ENCODE measurements around the gene CEP68. TPM values are rescaled to one million over a fixed set of nuclear protein-coding genes. Genes with fewer than 3 reads are reported as not detected.
"Not testable (repeated sequence)": the region's sequence is repeated elsewhere in the genome, so short reads cannot be mapped to it uniquely, and the experiment has no call there.

The CEP68 gene
- total RNA-seq, 4 donors from 2014 or later = 21.6 to 40.4 (median 25.2) TPM

DNA sequence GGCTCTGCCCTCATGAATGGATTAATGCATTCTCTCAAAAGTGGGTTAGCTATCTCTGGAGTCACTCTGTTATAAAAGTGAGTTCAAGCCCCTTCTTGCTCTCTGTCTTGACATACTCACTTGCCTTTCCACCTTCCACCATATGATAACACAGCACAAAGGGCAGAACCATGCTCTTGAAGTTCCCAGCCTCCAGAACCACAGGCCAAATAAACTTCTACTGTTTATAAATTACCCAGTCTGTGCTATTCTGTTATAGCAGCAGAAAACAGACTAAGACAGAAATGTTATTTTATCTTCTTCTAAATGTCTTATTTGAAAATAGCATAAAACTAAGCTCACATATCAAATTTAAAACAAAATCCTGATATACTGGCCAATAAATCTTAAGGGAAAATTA, 58.7 kb downstream of the CEP68 start:
- peaks cover 0 to 67% (median 23%) of the 10 kb centered on the region in 4 donors for H3K4me1 ChIP-seq
- TF ChIP-seq POLR2A (IDR thresholded peaks at IDR 0.05) (no peak), EP300 (IDR thresholded peaks at IDR 0.05) (no peak)
- TF ChIP-seq, protein P1, sequence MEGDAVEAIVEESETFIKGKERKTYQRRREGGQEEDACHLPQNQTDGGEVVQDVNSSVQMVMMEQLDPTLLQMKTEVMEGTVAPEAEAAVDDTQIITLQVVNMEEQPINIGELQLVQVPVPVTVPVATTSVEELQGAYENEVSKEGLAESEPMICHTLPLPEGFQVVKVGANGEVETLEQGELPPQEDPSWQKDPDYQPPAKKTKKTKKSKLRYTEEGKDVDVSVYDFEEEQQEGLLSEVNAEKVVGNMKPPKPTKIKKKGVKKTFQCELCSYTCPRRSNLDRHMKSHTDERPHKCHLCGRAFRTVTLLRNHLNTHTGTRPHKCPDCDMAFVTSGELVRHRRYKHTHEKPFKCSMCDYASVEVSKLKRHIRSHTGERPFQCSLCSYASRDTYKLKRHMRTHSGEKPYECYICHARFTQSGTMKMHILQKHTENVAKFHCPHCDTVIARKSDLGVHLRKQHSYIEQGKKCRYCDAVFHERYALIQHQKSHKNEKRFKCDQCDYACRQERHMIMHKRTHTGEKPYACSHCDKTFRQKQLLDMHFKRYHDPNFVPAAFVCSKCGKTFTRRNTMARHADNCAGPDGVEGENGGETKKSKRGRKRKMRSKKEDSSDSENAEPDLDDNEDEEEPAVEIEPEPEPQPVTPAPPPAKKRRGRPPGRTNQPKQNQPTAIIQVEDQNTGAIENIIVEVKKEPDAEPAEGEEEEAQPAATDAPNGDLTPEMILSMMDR (IDR thresholded peaks at IDR 0.05) = no peak
- H3K4me3 ChIP-seq = no peak overlapping the region
- H3K36me3 ChIP-seq = no peaks in the 10 kb centered on the region
- no peaks in the 10 kb centered on the region for H3K27me3 ChIP-seq
- DNase-seq (ENCODE audit: low spot score in 2 of 2) = no peak
- no peak overlapping the region for H3K27ac ChIP-seq
- H3K9me3 ChIP-seq = no peaks in the 10 kb centered on the region

DNA sequence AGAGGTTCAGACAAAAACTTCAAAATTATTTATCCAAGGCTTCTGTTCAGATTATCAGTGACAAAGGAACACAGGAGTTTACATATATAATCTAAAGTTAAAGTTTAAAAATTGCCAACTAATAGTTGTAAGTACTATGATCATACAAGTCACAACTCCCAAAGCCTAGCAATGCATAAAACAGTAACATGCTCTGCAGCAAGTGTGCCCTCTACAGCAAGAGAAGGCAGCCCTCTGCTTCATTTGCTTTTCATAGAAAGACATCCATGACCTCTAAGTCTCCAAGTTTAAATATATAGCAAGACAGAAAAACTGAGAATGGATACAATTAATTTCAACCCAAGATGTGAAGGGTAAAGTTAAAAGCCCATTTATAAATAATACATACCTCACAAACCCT, 60.4 kb downstream of the CEP68 start:
- TF ChIP-seq, protein P1 (IDR thresholded peaks at IDR 0.05) = no peak
- TF ChIP-seq EP300 (IDR thresholded peaks at IDR 0.05) = no peak
- no peak for TF ChIP-seq POLR2A (IDR thresholded peaks at IDR 0.05)
- no peaks in the 10 kb centered on the region for H3K9me3 ChIP-seq
- H3K4me1 ChIP-seq = peaks cover 0 to 75% (median 27%) of the 10 kb centered on the region in 4 donors
- no peak overlapping the region for H3K4me3 ChIP-seq
- DNase-seq (ENCODE audit: low spot score in 2 of 2) = no peak
- H3K36me3 ChIP-seq = no peaks in the 10 kb centered on the region
- H3K27me3 ChIP-seq = no peaks in the 10 kb centered on the region
- H3K27ac ChIP-seq = no peak overlapping the region

DNA sequence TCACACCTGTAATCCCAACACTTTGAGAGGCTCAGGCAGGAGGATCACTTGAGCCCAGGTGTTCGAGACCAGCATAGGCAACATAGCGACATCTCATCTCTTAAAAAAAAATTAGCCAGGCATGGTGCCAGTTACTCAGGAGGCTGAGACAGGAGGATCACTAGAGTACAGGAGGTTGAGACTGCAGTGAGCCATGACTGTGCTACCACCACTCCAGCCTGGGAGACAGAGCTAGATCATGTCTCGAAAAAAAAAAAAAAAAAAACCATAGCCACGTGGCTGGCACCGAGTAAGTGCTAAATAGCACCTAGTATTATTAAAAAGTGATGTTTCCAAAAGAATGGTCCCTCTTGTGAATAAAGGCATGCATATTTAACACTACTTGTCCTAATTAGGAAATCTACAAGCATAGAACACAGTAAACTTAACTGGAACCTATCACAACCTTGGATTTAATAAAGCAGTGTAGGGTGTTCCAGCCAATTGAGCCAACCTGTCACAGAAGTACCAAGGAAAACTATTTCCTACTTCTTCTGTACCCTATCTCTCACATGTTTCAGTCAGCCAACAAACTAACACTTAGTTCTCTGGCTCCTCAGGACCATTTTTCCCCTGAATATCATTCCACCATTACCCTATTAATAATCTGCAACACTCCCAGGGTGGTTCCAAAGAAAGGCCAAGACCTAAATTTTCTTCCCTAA, 64.9 kb downstream of the CEP68 start:
- H3K4me1 ChIP-seq = peaks cover 0 to 79% (median 30%) of the 10 kb centered on the region in 4 donors
- H3K27ac ChIP-seq = no peak overlapping the region
- no peak for DNase-seq (ENCODE audit: low spot score in 2 of 2)
- WGBS, 2 donors = 68 to 71% methylated on average over 5 of the region's 5 CpGs
- no peaks in the 10 kb centered on the region for H3K9me3 ChIP-seq
- no peak overlapping the region for H3K4me3 ChIP-seq
- H3K36me3 ChIP-seq = no peaks in the 10 kb centered on the region
- TF ChIP-seq EP300 (IDR thresholded peaks at IDR 0.05) (no peak), POLR2A (IDR thresholded peaks at IDR 0.05) (no peak)
- TF ChIP-seq, protein P1 (IDR thresholded peaks at IDR 0.05) = no peak
- no peaks in the 10 kb centered on the region for H3K27me3 ChIP-seq

DNA sequence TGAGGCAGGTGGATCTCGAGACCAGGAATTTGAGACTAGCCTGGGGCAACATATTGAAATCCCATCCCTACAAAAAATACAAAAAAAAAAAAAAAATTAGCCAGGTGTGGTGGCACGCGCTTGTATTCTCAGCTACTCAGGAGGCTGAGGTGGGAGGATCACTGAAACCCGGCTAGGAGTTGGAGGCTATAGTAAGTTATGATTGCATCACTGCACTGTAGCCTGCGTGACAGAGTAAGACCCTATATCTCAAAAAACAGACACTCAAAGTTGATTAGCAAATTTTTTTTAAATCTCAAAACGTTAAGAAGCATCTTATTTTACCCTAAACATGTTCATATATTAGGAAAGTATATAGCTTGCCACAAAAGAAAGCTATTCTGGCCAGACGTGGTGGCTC, 66.1 kb downstream of the CEP68 start:
- Histone ChIP-seq H3K9me3 (no peaks in the 10 kb centered on the region), H3K27ac (no peak overlapping the region), H3K27me3 (no peaks in the 10 kb centered on the region), H3K4me3 (no peak overlapping the region), H3K4me1 (peaks cover 0 to 80% (median 34%) of the 10 kb centered on the region in 4 donors), H3K36me3 (no peaks in the 10 kb centered on the region)
- TF ChIP-seq POLR2A (IDR thresholded peaks at IDR 0.05) (no peak), EP300 (IDR thresholded peaks at IDR 0.05) (no peak)
- WGBS, 2 donors = 81 to 87% methylated on average over 7 of the region's 7 CpGs
- DNase-seq (ENCODE audit: low spot score in 2 of 2) = no peak

DNA sequence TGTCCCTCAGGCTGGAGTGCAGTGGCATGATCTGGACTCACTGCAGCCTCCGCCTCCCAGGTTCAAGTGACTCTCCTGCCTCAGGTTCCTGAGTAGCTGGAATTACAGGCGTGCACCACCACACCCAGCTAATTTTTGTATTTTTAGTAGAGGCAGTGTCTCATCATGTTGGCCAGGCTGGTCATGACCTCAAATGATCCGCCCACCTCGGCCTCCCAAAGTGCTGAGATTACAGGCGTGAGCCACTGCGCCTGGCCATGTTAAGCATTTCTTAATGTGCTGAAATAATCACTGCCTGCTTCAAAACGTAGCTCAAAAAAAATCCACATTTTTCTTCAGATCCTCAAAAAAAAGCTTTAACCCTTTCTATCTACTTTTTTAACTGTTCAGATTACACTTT, 69.2 kb downstream of the CEP68 start:
- H3K36me3 ChIP-seq, H3K4me3 ChIP-seq, H3K27me3 ChIP-seq, H3K9me3 ChIP-seq: not testable (repeated sequence)
- peak in 1 of 2 donors; percentile 32 for DNase-seq (ENCODE audit: low spot score in 2 of 2)
- peak overlapping the region in 2 of 4 donors; percentile 38 to 99 for H3K27ac ChIP-seq
- WGBS, 2 donors = 41 to 46% methylated on average over 7 of the region's 7 CpGs
- H3K4me1 ChIP-seq = peaks cover 0 to 69% (median 35%) of the 10 kb centered on the region in 4 donors

DNA sequence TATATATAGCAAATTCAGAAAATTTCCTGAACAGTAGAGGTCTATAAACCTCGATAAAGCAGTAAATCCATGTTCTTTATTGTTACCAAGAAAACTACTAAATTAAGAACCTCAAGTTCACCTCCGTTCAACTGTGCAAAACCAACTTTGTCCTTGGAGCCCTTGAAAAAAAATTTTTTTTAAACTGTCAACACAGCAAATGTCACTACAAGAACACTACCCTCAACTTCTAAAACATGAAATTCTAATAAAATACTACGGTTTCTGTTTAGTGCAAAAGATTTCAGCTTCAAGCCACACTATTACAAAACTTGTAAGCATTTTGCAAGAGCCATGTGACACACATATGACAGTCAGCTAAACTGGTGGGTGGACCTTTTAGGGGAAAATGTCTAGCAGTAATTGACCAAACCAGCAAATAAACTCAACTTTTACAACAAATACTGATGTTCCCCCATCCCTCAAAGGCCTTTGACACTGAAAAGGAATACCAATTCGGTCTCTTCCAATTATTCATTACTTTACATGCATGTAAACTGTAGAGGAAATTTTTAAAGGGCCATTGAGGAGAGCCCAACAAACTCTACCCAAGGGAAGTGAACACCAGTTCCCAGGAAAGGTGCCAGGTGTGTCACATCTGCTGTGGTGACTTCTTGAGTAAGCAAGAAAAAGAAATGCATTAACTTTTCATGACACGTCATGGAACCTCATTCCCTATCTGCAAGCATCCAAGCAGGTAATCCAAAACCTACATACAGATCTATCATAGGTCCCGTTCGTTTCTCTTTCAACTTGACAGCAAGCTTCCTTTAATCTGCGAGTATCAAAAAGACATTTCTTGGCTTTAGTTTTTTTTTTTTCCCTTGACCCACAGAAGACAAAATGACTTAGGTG, 72.3 kb downstream of the CEP68 start:
- WGBS, 2 donors = 6 to 9% methylated on average over 8 of the region's 8 CpGs
- TF ChIP-seq EP300 (IDR thresholded peaks at IDR 0.05) (peak; percentile 70 to 93), POLR2A (IDR thresholded peaks at IDR 0.05) (peak; percentile 8 to 23)
- TF ChIP-seq, protein P1 (IDR thresholded peaks at IDR 0.05) = no peak
- H3K27me3 ChIP-seq = no peaks in the 10 kb centered on the region
- peaks cover 0 to 65% (median 34%) of the 10 kb centered on the region in 4 donors for H3K4me1 ChIP-seq
- H3K9me3 ChIP-seq = no peaks in the 10 kb centered on the region
- no peaks in the 10 kb centered on the region for H3K36me3 ChIP-seq
- peak overlapping the region; percentile 86 to 100 (median 99) for H3K27ac ChIP-seq
- peak overlapping the region; percentile 58 to 98 (median 94) for H3K4me3 ChIP-seq
- DNase-seq (ENCODE audit: low spot score in 2 of 2) = peak in 1 of 2 donors; percentile 80

All from tibial nerve (tissue), 4 donors.